ENCODE data around the gene KANTR.
A peak's percentile ranks its signal among the peaks of the same experiment; 100 is the strongest.

The KANTR gene

GRCh38 chrX:53093748-53094581 is at the start of gene KANTR:
TSS of gene KANTR (plus strand) at chrX:53094142. CDS start at chrX:53124273, 30,131 bp downstream.
- peak; percentile 62 for DNase-seq (ENCODE audit: low read depth)

- DNase-seq (ENCODE audit: low read depth) = no peak
These were observed 48.9 kb upstream of the KANTR start for GRCh38 chrX:53044995-53045394.

GRCh38 chrX:53047228-53047627 is 46.7 kb upstream of the KANTR start:
- no peak for DNase-seq (ENCODE audit: low read depth)

GRCh38 chrX:53048169-53049126 is 45.5 kb upstream of the KANTR start, which contains the start of gene GPR173:
TSS of gene GPR173 (plus strand) at chrX:53048789. CDS start at chrX:53076622, 27,833 bp downstream.
- DNase-seq (ENCODE audit: low read depth) = no peak

GRCh38 chrX:53049127-53049517 is 44.8 kb upstream of the KANTR start:
- DNase-seq (ENCODE audit: low read depth) = no peak

GRCh38 chrX:53050841-53051240 is 43.1 kb upstream of the KANTR start:
- DNase-seq (ENCODE audit: low read depth) = no peak

- no peak for DNase-seq (ENCODE audit: low read depth)
These were observed 38.6 kb upstream of the KANTR start for GRCh38 chrX:53055244-53055849.

GRCh38 chrX:53056292-53056691 is 37.6 kb upstream of the KANTR start:
- DNase-seq (ENCODE audit: low read depth) = no peak

- no peak for DNase-seq (ENCODE audit: low read depth)
These were observed 28.8 kb upstream of the KANTR start for GRCh38 chrX:53065104-53065503.

GRCh38 chrX:53071064-53071463 is 22.9 kb upstream of the KANTR start:
- no peak for DNase-seq (ENCODE audit: low read depth)

GRCh38 chrX:53071604-53072417 is 22.1 kb upstream of the KANTR start:
- peak; percentile 43 for DNase-seq (ENCODE audit: low read depth)

- DNase-seq (ENCODE audit: low read depth) = no peak
These were observed 21.4 kb upstream of the KANTR start for GRCh38 chrX:53072418-53073114.

- no peak for DNase-seq (ENCODE audit: low read depth)
These were observed 20.8 kb upstream of the KANTR start for GRCh38 chrX:53073115-53073586.

- DNase-seq (ENCODE audit: low read depth) = no peak
These were observed 18.9 kb upstream of the KANTR start for GRCh38 chrX:53075011-53075410.

GRCh38 chrX:53076671-53077070 is 17.3 kb upstream of the KANTR start:
- DNase-seq (ENCODE audit: low read depth) = no peak

- DNase-seq (ENCODE audit: low read depth) = no peak
These were observed 16.4 kb upstream of the KANTR start for GRCh38 chrX:53077207-53078197.

GRCh38 chrX:53078943-53079342 is 15.0 kb upstream of the KANTR start:
- DNase-seq (ENCODE audit: low read depth) = no peak

GRCh38 chrX:53080628-53081580 is 13.0 kb upstream of the KANTR start:
- no peak for DNase-seq (ENCODE audit: low read depth)
